NCI-H82 (cell line): ENCODE results near the gene COX8A.

Experiments
- DNase-seq: peaks from one replicate; lab custom pipeline; 2025; lab: John Stamatoyannopoulos, UW

COX8A gene

GRCh38 chr11:64021757-64022093 is 47.3 kb downstream of the COX8A start:
- DNase-seq: no peak

- no peak for DNase-seq
Measured at GRCh38 chr11:64022125-64022784, 47.8 kb downstream of the COX8A start.

DNA sequence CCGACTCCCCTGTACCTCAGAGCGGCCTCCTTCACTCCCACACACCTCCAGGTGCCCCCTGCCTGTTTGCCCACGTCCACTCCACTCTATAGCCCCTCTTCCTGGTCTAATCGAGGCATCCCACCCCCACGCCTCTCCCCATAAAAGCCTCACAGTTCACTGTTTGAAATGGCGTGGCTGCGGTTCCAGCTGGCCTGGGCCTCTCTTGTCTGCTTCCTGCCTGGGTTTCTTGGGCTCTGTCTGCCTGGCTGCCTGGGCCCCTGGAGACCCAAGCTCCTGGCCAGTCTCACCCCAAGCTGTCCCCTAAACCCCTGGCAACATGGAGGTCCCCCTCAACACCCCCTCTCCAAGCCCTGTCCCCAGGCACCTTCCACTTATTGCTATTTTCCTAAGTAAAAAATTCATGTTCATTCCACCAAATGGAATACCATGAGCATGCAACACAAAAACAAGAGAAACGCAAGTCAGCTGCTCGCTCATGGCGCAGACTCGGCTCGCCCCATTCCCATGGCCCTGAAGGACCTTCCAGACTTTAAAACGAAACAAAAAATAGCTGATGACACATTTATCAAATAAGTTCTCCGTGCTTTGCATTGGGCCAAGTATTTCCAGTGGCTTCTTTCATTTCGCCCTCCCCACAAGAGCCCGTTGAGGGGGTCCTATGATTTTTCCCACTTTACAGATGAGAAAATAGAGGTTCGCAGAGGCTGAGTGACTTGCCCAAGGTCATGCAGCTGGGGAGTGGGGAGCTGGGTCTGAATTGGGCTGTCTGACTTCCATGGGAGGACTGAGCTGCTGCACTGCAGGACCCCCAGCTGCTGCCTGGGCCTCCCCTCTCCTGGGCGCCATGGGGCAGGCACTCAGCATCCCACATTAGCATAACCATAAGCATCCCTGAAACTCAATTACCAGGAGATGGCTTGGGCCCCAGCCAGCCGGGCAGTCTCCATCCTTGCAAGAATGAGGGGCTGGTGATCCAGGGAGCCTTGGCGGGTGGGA is 49.6 kb downstream of the COX8A start:
- DNase-seq: no peak

DNA sequence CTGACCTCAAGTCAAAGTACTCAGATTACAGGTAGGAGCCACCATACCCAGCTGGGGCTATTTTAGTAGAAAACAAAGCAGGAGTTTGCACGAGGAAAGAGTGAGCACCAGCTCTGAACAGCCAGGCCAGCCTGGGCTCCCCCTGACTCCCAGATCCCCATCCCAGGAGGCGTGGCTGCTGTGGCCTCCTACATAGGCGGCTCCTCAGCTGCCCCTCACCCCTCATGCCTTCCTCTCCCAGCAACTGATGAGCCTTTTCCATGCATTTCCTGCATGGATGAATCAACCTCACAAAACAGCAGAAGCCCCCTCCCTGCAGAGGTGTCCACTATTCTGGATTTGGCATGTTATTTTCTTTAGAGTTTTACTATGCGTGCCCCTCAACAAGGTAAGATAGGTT is 50.8 kb downstream of the COX8A start:
- DNase-seq: peak; percentile 19
